SHP77 treated with DMSO at 0.1 percent for 48 hours (cell line): ENCODE data around the gene DHRS7B.

ENCODE experiments used
- DNase-seq: peaks from one replicate; lab custom pipeline; 2025; lab: John Stamatoyannopoulos, UW

DHRS7B gene

DNA sequence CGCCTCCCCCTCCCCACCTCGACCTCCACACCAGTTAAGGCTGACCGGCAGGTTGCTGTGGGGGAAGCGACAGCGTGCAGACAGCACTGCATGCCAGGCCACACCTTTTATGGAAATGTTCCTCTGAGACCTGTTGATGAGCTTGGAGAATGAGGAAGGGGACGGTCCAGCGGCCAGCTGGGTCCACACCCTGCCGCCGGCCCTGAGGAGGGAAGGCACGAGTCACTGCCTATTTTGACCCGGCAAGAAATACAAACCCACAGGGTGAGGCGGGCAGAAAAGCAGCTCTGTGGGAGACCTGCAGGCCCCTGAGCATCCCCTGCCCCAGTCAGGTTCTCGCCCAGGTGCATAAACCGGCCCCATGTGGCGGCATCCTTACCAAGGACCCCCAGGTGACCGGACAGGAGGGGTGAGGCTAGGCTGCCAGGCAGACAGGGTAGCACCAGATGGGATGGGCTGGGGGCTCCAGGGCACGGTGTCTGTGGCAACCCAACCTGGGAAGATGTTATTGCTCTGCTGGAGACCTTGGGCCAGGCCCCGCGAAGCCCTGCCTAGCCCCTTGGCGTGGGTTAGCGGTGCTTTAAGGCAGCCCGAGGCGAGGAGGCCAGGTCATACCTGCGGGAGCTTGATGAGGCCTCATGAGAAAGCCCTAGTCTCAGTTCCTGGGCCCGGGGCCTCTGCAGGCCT lies 113.7 kb downstream of the DHRS7B start:
- no peak for DNase-seq
